Kidney glomerular epithelial cell (primary cell): ENCODE results near the gene CELA2A.
"Not testable (repeated sequence)": the region's sequence is repeated elsewhere in the genome, so short reads cannot be mapped to it uniquely, and the experiment has no call there.

Source experiments
- DNase-seq: peaks from one replicate; lab custom pipeline; 2025; lab: John Stamatoyannopoulos, UW

The CELA2A gene

GRCh38 chr1:15445390-15446122 is 11.0 kb upstream of the CELA2A start:
- DNase-seq: no peak

GRCh38 chr1:15446212-15446611 is 10.3 kb upstream of the CELA2A start:
- no peak for DNase-seq

- no peak for DNase-seq
These were observed 7.6 kb upstream of the CELA2A start for GRCh38 chr1:15448877-15449462.

GRCh38 chr1:15449567-15449966 is 7.0 kb upstream of the CELA2A start:
- no peak for DNase-seq

- DNase-seq: no peak
These were observed 5.4 kb upstream of the CELA2A start for GRCh38 chr1:15451014-15451722.

- DNase-seq: no peak
These were observed 4.3 kb upstream of the CELA2A start for GRCh38 chr1:15452216-15452615.

GRCh38 chr1:15452866-15453571 is 3.5 kb upstream of the CELA2A start:
- no peak for DNase-seq

- no peak for DNase-seq
These were observed 2.8 kb upstream of the CELA2A start for GRCh38 chr1:15453734-15454133.

- DNase-seq: no peak
These were observed 2.3 kb upstream of the CELA2A start for GRCh38 chr1:15454256-15454655.

GRCh38 chr1:15455522-15455921 is 1.0 kb upstream of the CELA2A start:
- DNase-seq: no peak

- no peak for DNase-seq
These were observed 1.1 kb downstream of the CELA2A start for GRCh38 chr1:15457585-15457984.

GRCh38 chr1:15458388-15458787 is 1.9 kb downstream of the CELA2A start:
- DNase-seq: not testable (repeated sequence)

GRCh38 chr1:15459771-15460707 is 3.5 kb downstream of the CELA2A start:
- no peak for DNase-seq

GRCh38 chr1:15460708-15461095 is 4.2 kb downstream of the CELA2A start:
- DNase-seq: no peak

- DNase-seq: not testable (repeated sequence)
These were observed 6.7 kb downstream of the CELA2A start for GRCh38 chr1:15463064-15463800.

GRCh38 chr1:15463926-15464322 is 7.4 kb downstream of the CELA2A start:
- DNase-seq: not testable (repeated sequence)

- DNase-seq: no peak
These were observed 9.1 kb downstream of the CELA2A start for GRCh38 chr1:15465674-15466073.

- DNase-seq: not testable (repeated sequence)
These were observed 10.6 kb downstream of the CELA2A start for GRCh38 chr1:15466955-15467625.

GRCh38 chr1:15468145-15468544 is 11.6 kb downstream of the CELA2A start:
- DNase-seq: no peak

GRCh38 chr1:15469361-15469760 is 12.8 kb downstream of the CELA2A start:
- DNase-seq: no peak
